Keratinocyte (primary cell): ENCODE results near the gene HEPACAM. TPM values are rescaled to one million over a fixed set of nuclear protein-coding genes. Genes with fewer than 3 reads are reported as not detected.

ENCODE experiments used
- DNase-seq: peaks from one replicate; pipeline ENCODE4 v3.0.0-alpha.2; 2011; ENCODE audit warnings: low read depth, missing footprints, low spot score
- FAIRE-seq: peaks from 2 replicates; lab custom pipeline; 2011; peaks lifted over from hg19 to GRCh38; lab: Jason Lieb, UNC
- H2AFZ ChIP-seq: 2 replicates; pipeline ENCODE4 v1.6.0; 2012; ENCODE audit warnings: low read length, control low read depth, inconsistent platforms; ENCODE audit not compliant: control insufficient read depth
- H3K27ac ChIP-seq: 2 replicates; pipeline ENCODE4 v1.5.1; 2011; ENCODE audit warnings: low read length; ENCODE audit not compliant: control insufficient read depth, insufficient read depth
- H3K27me3 ChIP-seq: 3 replicates; pipeline ENCODE4 v1.6.0; 2011; ENCODE audit warnings: low read length; ENCODE audit not compliant: control insufficient read depth, insufficient read depth; ENCODE audit errors: extremely low read depth
- H3K36me3 ChIP-seq, 2 experiments: 2 replicates in 1 of 2; 3 replicates in 1 of 2; pipeline ENCODE4 v1.5.1; 2011; ENCODE audit warnings: low read length in 2 of 2, mild to moderate bottlenecking in 1 of 2; ENCODE audit not compliant: control insufficient read depth in 2 of 2, insufficient read depth in 2 of 2; ENCODE audit errors: extremely low read depth in 1 of 2
- H3K4me1 ChIP-seq: 3 replicates; pipeline ENCODE4 v1.5.1; 2011; ENCODE audit warnings: low read length; ENCODE audit not compliant: control insufficient read depth, insufficient read depth; ENCODE audit errors: extremely low read depth
- H3K4me2 ChIP-seq: 3 replicates; pipeline ENCODE4 v1.6.0; 2011; ENCODE audit warnings: low read depth, low read length; ENCODE audit not compliant: control insufficient read depth, insufficient read depth; ENCODE audit errors: extremely low read depth
- H3K4me3 ChIP-seq, 3 experiments: fragments of 200-600 bp in 1 of 3; sonication (generic) in 1 of 3; 2 replicates in 2 of 3; 3 replicates in 1 of 3; pipeline ENCODE4 v1.5.1; 2011 to 2016; ENCODE audit warnings: low read length in 3 of 3, mild to moderate bottlenecking in 3 of 3, control low read depth in 2 of 3, inconsistent platforms in 1 of 3, low read depth in 1 of 3, mixed read lengths in 1 of 3, mixed run types in 1 of 3, moderate library complexity in 1 of 3; ENCODE audit not compliant: control insufficient read depth in 2 of 3, insufficient read depth in 2 of 3; ENCODE audit errors: extremely low read depth in 1 of 3
- H3K79me2 ChIP-seq: 2 replicates; pipeline ENCODE4 v1.6.0; 2012; ENCODE audit warnings: low read length; ENCODE audit not compliant: control insufficient read depth, insufficient read depth
- H3K9ac ChIP-seq: 3 replicates; pipeline ENCODE4 v1.6.0; 2011; ENCODE audit warnings: low read length; ENCODE audit not compliant: control insufficient read depth, insufficient read depth; ENCODE audit errors: extremely low read depth
- H3K9me1 ChIP-seq: 3 replicates; pipeline ENCODE4 v1.6.0; 2011; ENCODE audit warnings: low read length; ENCODE audit not compliant: control insufficient read depth, insufficient read depth; ENCODE audit errors: extremely low read depth
- H3K9me3 ChIP-seq: 2 replicates; pipeline ENCODE4 v1.5.1; 2012; ENCODE audit warnings: low read depth, low read length; ENCODE audit not compliant: control insufficient read depth
- H4K20me1 ChIP-seq: 3 replicates; pipeline ENCODE4 v1.6.0; 2011; ENCODE audit warnings: low read length; ENCODE audit not compliant: control insufficient read depth, insufficient read depth; ENCODE audit errors: extremely low read depth
- CTCF ChIP-seq, 3 experiments: IDR thresholded peaks in 1 of 3; conservative IDR thresholded peaks in 1 of 3; optimal IDR thresholded peaks in 1 of 3; 2 replicates in 2 of 3; 3 replicates in 1 of 3; pipeline versions ENCODE3 to v1.5.1; 2011; ENCODE audit warnings: low read length in 3 of 3, mild to moderate bottlenecking in 3 of 3, moderate library complexity in 2 of 3, control low read depth in 1 of 3, inconsistent platforms in 1 of 3; ENCODE audit not compliant: insufficient read depth in 2 of 3; ENCODE audit errors: extremely low read depth in 1 of 3
- EZH2 ChIP-seq: IDR thresholded peaks from one replicate; pipeline ENCODE4 v1.6.1; 2012; ENCODE audit warnings: inconsistent platforms, mild to moderate bottlenecking, low read length, moderate library complexity
- dilution Hi-C: fragments of 300-500 bp; cut with MboI; formaldehyde crosslinking; loops from one replicate; pipeline ENCODE4 v1.7.0; 2020; ENCODE audit warnings: low sequenced_read_pairs; ENCODE audit not compliant: extremely low pct_ligation_motif_present
- polyA plus RNA-seq, 5 experiments: library from polyadenylated mRNA; depleted of rRNA in 3 of 5; stranded (reverse) in 3 of 5; stranded (forward) in 1 of 5; unstranded in 1 of 5; fragments of >200 nt; gene quantifications; 1 replicate in 1 of 5; 2 replicates in 3 of 5; 3 replicates in 1 of 5; pipeline versions ENCODE4 v1.2.1 to v1.2.3, GENCODE V29; 2011 to 2012; ENCODE audit warnings: missing spikeins in 2 of 5, low read depth in 1 of 5, low replicate concordance in 1 of 5

HEPACAM gene
- polyA plus RNA-seq, 1 donor (not counting 4 experiments of a cell fraction or from before 2014, with no cell fraction given), result not detected

- no peaks in the 10 kb centered on the region for H3K9me1 ChIP-seq
- H3K9me3 ChIP-seq, result no peaks in the 10 kb centered on the region
- peaks cover 16% of the 10 kb centered on the region for H3K27me3 ChIP-seq
- H2AFZ ChIP-seq, result no peak overlapping the region
- H3K4me3 ChIP-seq, result no peak overlapping the region
- no peak overlapping the region for H3K27ac ChIP-seq
- TF ChIP-seq EZH2 (no peak), CTCF (optimal IDR thresholded peaks at IDR 0.05 in 1 of 3, IDR thresholded peaks at IDR 0.05 in 1 of 3, conservative IDR thresholded peaks at IDR 0.05 in 1 of 3; ENCODE audit: extremely low read depth in 1 of 3, insufficient read depth in 2 of 3, low read length in 3 of 3) (no peak)
- no peaks in the 10 kb centered on the region for H3K4me1 ChIP-seq
- dilution Hi-C loops, result no loop called here
- H3K79me2 ChIP-seq, result no peaks in the 10 kb centered on the region
- DNase-seq (no peak), FAIRE-seq (no peak)
- no peak overlapping the region for H3K9ac ChIP-seq
- no peaks in the 10 kb centered on the region for H4K20me1 ChIP-seq
- H3K36me3 ChIP-seq, result no peaks in the 10 kb centered on the region
- no peak overlapping the region for H3K4me2 ChIP-seq
These were observed 13.0 kb downstream of the HEPACAM start for GRCh38 chr11:124922831-124923230.

- no peak overlapping the region for H3K9ac ChIP-seq
- no peak for FAIRE-seq
- peak overlapping the region; percentile 64 for H3K4me2 ChIP-seq
These were observed 14.8 kb downstream of the HEPACAM start for GRCh38 chr11:124920870-124921609.

More at GRCh38 chr11:124920870-124921609, 14.8 kb downstream of the HEPACAM start:
- Histone ChIP-seq H3K9me3 (no peaks in the 10 kb centered on the region), H3K4me1 (no peaks in the 10 kb centered on the region), H3K27me3 (peaks cover 16% of the 10 kb centered on the region), H3K27ac (no peak overlapping the region), H3K4me3 (no peak overlapping the region), H2AFZ (peak overlapping the region; percentile 40), H3K79me2 (no peaks in the 10 kb centered on the region), H4K20me1 (no peaks in the 10 kb centered on the region), H3K36me3 (no peaks in the 10 kb centered on the region), H3K9me1 (no peaks in the 10 kb centered on the region)
- no peak for TF ChIP-seq EZH2
- no peak for TF ChIP-seq CTCF (optimal IDR thresholded peaks at IDR 0.05 in 1 of 3, IDR thresholded peaks at IDR 0.05 in 1 of 3, conservative IDR thresholded peaks at IDR 0.05 in 1 of 3; ENCODE audit: extremely low read depth in 1 of 3, insufficient read depth in 2 of 3, low read length in 3 of 3)
- no peak for DNase-seq
- dilution Hi-C loops, result no loop called here
